Activated naive CD4-positive, alpha-beta T cell (primary cell): ENCODE data around the gene ACACB.
"Not testable (repeated sequence)": the region's sequence is repeated elsewhere in the genome, so short reads cannot be mapped to it uniquely, and the experiment has no call there.

ENCODE experiments used
- DNase-seq, 4 experiments: peaks; one replicate each; lab custom pipeline; 2025; lab: John Stamatoyannopoulos, UW

The ACACB gene

DNA sequence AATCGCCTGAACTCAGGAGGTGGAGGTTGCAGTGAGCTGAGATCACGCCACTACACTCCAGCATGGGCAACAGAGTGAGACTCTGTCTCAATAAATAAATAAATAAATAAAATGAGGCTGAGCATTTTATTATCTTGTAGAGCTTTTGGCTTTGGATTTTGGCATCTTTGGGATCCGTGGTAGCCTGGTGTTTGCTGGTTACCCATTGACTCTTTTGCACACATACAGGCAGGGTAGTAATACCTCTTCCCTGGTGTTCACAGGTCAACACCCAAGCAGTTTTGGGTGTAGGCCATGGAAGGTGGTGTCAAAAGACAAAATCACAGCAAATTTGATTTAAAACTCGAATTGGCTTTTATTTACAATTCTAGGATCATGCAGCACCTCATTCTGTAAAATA lies 27.8 kb downstream of the ACACB start:
- no peak for DNase-seq

DNA sequence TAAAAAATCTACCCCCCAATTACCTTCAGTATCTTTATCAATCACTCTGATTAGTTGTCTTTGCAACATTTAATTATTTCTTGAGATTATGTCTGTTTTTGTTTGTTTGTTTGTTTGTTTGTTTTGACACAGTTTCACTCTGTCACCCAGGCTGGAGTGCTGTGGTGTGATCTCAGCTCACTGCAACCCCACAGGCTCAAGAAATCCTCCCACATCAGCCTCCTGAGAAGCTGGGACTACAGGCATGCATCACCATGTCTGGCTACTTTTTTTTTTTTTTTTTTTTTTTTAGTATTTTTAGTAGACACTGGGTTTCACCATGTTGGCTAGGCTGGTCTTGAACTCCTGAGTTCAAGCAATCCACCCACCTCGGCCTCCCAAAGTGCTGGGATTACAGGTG lies 30.7 kb downstream of the ACACB start:
- DNase-seq = not testable (repeated sequence)

GRCh38 chr12:109147954-109148353 lies 31.6 kb downstream of the ACACB start:
- no peak for DNase-seq

DNA sequence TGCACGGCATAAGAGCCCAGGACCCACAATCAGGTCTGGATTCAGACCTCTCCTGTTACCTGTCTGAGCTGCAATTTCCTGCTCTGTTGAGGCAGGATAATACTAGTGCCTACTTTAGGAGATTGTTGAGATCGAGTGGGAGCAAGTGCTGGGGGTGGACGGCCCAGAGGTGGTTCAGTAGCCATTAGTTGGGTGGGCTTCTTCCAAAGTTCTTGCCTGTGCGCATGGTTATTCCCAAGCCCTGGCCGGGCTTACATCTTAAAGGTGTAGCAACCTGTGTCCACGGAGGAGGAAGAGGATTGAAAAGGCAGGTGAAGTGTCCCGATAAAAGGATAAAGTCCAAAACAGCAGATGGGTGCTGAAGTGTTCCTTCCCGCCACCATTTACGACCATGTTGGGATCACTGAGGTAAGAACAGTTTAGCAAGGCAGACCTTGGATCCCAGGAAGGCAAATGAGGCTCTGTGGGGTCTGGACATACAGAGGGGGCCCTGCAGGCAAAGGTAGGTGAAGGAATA lies 33.8 kb downstream of the ACACB start:
- DNase-seq = no peak

- DNase-seq = no peak
Measured at GRCh38 chr12:109151457-109151856, 35.1 kb downstream of the ACACB start.

DNA sequence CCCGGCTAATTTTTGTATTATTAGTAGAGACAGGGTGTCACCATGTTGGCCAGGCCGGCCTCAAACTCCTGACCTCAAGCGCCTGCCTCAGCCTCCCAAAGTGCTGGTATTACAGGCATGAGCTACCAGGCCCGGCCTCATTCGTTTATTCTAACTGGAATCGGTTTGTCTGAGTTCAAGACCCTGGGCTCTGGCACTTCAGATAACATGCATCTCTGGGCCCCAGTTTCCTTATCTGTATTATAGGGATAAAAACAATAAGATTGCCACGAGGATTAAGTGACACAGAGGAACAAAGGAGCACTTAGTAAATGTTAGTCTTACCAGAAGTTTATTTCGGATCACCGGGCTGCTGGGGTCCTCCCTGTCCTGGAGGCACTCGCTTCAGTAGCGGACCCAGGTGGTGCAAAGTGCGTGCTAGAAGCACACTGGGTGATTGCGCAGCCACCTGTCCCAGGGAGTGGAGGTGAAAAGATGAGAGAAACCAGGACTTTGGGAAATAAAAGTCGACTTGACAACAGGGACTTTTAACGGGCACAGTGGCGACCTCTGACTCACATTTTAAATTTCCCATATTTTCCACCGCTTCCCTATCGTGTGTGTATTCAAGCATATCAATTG lies 37.5 kb downstream of the ACACB start:
- DNase-seq = peak in 1 of 4 experiments; percentile 13

DNA sequence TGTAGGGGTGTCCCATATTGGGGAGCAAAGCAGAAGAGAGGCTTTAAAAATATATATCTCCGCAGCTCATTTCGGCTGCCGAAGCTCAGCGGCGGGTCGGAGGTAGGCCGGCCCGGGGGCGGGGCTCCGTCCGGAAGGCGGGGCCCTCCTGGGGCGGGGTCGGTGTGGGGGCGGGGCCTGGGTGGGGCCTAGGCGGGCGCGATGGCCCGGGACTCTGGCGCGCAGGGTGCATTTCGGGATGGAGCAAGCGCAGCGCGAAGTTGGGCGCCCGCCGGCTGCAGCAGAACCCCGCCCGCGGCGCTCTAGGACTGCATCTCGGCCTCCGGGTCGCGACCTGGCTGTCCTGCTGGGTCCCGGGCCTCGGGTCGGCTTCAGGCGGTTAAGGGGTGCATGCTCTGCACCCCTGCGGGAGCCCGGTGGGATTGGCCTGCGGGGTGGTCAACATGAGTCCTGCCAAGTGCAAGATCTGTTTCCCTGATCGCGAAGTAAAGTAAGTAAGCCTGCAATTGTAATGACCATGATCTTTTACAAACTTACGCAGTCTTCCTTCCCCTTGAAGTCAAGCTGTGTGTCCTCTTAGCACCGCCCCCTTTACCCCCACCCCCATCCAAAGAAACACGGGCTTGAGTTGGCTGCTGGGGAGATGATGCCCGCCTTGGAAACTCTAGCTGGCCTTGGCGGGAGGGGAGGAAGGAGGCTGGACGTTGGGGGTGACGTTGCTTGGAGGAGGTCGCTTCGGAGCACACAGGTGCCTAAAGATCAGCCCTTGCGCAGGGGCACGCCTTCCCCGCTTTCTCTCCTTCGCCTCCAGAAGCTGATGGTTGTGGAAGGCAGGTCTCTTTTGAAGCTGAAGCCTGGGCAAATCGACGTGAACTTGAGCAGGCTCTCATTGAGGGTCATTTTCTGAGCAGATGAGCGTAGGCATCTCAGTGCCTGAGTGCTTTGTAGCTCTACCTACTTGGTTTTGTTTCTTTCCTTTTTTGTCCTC lies 38.4 kb downstream of the ACACB start:
- peak; percentile 56 to 80 (median 62) for DNase-seq

DNA sequence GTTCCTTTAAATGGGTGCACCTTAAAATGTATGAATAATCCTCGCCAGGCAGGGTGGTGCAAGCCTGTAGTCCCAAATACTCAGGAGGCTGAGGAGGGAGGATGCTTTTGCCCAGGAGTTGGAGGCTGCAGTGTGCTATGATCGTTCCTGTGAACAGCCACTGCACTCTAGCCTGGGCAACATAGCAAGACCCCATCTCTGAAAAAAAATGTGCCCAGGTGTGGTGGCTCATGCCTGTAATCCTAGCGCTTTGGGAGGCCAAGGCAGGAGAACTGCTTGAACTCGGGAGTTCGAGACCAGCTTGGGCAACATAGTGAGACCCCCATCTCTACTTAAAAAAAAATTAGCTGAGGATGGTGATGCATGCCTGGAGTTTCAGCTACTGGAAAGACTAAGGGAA lies 39.6 kb downstream of the ACACB start:
- no peak for DNase-seq

GRCh38 chr12:109156586-109156985 lies 40.2 kb downstream of the ACACB start:
- DNase-seq = no peak

GRCh38 chr12:109157986-109158385 lies 41.6 kb downstream of the ACACB start:
- DNase-seq = no peak

DNA sequence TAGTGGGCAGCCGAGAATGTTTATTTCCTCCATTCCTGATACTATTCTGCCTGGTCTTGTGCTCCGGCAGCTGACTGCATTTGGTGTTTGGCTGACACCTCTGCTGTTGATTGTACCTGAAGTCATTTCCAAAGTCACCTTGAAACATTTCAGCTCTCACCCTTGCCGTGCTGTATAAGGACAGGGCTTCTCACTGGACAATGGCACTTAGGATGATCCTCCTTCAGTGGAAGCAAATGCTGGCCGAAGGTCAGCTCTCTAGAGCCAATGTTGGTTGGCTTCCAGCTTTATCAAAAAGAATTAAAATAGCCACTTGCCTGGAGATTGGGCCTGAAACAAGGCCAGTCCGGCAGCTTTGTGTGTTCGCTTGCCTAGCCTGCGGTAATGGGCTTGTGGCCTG lies 44.0 kb downstream of the ACACB start:
- DNase-seq = no peak

- no peak for DNase-seq
Measured at GRCh38 chr12:109160873-109161272, 44.5 kb downstream of the ACACB start.

DNA sequence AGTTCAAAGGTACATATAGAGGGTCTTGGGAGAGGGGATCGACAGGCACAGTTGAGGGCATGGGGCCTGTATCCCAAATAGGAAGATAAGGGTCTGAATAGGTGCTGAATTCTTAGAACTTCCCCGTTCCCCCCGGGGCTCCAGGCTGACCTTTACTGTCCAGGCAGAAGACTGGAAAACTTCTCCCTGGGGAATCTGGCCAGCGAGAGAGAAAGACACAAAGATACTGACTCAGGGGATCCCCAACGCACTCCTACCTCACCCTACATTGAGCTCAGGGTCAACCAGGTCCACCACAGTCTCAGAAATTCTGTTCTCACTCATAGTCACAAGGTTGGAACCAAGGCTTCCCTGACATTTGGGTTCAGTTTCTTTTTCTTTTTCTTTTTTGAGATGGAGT lies 46.2 kb downstream of the ACACB start:
- DNase-seq = no peak

DNA sequence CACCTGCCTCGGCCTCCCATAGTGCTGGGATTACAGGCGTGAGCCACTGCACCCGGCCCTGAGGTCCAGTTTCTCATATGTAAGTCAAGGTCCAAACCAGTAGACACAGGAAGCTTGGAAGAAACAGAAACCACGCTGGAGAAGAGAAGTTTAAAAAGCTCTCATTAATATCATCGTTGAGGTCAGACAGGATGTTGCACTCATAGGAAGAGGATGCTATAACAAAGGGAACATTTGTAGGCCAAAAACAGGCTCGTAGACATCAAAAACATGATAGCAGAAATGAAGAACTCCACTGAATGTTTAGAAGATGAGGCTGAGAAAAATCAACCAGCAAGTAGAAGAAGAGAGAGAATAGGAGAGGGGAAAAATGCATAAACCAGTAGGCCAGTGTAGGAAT lies 46.8 kb downstream of the ACACB start:
- DNase-seq = no peak

GRCh38 chr12:109165599-109165998 lies 49.2 kb downstream of the ACACB start:
- no peak for DNase-seq

DNA sequence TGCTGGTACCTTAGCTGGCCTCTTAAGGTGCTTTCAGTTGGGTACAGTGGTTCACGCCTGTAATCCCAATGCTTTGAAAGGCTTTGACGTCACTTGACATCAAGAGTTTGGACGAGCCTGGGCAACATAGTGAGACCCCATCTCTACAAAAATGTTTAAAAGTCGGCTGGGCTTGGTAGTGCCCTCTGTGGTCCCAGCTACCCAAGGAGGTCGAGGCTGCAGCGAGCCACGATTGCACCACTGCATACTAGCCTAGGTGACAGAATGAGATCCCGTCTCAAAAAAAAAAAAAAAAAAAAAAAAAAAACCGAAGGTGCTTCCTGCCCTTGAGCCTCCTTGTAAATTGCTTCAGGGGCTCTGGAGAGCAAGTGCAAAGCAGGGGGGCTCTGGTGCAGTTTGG lies 50.0 kb downstream of the ACACB start:
- no peak for DNase-seq

GRCh38 chr12:109167781-109168180 lies 51.4 kb downstream of the ACACB start:
- DNase-seq = no peak

DNA sequence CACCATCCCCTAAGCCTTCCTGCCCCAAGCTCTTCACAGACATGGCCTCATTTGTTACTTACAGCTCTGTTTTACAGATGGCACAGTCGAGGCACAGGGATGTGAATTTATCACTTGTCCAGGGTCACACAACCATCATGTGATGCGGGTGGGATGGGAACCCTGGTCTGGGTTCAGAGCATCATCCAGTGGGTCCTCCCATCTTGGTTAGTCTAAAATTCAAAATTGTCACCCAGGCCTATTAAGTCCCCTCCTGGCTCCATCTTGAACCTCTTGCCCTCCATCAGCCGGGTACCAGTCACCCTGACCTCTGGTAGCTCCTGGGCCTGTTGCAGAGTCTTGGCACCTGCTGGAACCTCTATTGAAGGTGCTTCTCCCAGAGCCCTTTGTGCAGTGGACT lies 52.9 kb downstream of the ACACB start:
- DNase-seq = no peak

DNA sequence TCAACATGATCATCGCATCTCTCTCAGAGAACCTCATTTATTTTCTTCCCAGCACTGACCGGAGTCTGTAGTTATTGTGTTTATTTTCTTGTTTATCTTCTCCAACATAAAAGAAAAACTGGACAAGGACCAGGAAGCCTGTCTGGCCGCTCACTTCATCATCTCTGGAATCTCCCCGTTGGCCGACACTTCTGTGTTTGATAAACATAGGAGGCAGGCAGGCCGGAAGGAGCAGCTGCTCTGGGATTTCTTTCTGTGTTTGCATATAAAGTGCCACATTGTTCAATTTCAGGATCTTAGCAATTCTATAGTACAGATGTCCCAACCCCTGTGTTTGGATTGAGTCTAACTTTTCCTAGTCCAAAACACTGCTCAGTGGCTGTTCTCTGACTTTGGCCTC lies 53.3 kb downstream of the ACACB start:
- no peak for DNase-seq

DNA sequence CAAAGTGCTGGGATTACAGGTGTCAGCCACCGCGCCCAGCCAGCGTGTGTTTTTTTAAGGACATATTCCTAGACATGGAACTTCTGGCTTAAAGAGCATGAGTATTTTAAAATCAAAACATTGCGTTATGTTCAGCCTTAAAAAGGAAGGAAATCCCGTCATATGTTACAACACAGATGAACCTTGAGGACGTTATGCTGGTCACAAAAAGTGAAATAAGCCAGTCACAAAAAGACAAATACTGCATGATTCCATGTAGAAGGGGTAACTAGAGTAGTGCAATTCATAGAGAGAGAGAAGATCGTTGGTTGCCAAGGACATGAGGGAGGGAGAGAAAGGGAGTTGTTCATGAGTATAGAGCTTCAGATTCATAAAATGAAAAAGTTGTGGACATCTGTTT lies 53.9 kb downstream of the ACACB start:
- no peak for DNase-seq

- not testable (repeated sequence) for DNase-seq
Measured at GRCh38 chr12:109172787-109173186, 56.4 kb downstream of the ACACB start.

- no peak for DNase-seq
Measured at GRCh38 chr12:109173443-109174240, 57.3 kb downstream of the ACACB start.
